CD4-positive, alpha-beta T cell treated with Interferon gamma for 1 hour (primary cell): ENCODE data around the gene ENTPD6.

Experiments
- DNase-seq: peaks from one replicate; pipeline ENCODE4 v3.0.0-alpha.2; 2020

The ENTPD6 gene

GRCh38 chr20:25191051-25191450, 4.5 kb upstream of the ENTPD6 start:
- DNase-seq, result no peak

- no peak for DNase-seq
These were observed 3.8 kb upstream of the ENTPD6 start for GRCh38 chr20:25191689-25192088.

- DNase-seq, result no peak
These were observed 1.7 kb upstream of the ENTPD6 start for GRCh38 chr20:25193843-25194242.

GRCh38 chr20:25194333-25194972, 1.1 kb upstream of the ENTPD6 start:
- no peak for DNase-seq

- DNase-seq, result no peak
These were observed 662 bp downstream of the ENTPD6 start for GRCh38 chr20:25195962-25196785.

- DNase-seq, result no peak
These were observed 1.2 kb downstream of the ENTPD6 start for GRCh38 chr20:25196786-25197120.

- no peak for DNase-seq
These were observed 1.8 kb downstream of the ENTPD6 start for GRCh38 chr20:25197183-25197869.

GRCh38 chr20:25197870-25198190, 2.3 kb downstream of the ENTPD6 start:
- no peak for DNase-seq

GRCh38 chr20:25198663-25199383, 3.3 kb downstream of the ENTPD6 start:
- no peak for DNase-seq

GRCh38 chr20:25199473-25200260, 4.2 kb downstream of the ENTPD6 start:
- DNase-seq, result no peak

- DNase-seq, result no peak
These were observed 7.6 kb downstream of the ENTPD6 start for GRCh38 chr20:25203089-25203488.

- no peak for DNase-seq
These were observed 8.4 kb downstream of the ENTPD6 start for GRCh38 chr20:25203871-25204320.

GRCh38 chr20:25204550-25205276, 9.2 kb downstream of the ENTPD6 start:
- DNase-seq, result no peak

- DNase-seq, result no peak
These were observed 10.0 kb downstream of the ENTPD6 start for GRCh38 chr20:25205277-25206062.

GRCh38 chr20:25206063-25206403, 10.5 kb downstream of the ENTPD6 start:
- no peak for DNase-seq

- DNase-seq, result no peak
These were observed 11.0 kb downstream of the ENTPD6 start for GRCh38 chr20:25206548-25206947.

- no peak for DNase-seq
These were observed 11.8 kb downstream of the ENTPD6 start for GRCh38 chr20:25207149-25207959.

GRCh38 chr20:25207960-25208534, 12.5 kb downstream of the ENTPD6 start:
- no peak for DNase-seq

- no peak for DNase-seq
These were observed 13.9 kb downstream of the ENTPD6 start for GRCh38 chr20:25209400-25209799.

GRCh38 chr20:25209911-25210310, 14.4 kb downstream of the ENTPD6 start:
- DNase-seq, result no peak
